WTC11 (cell line): ENCODE measurements around the gene DNAAF5. TPM values are rescaled to one million over a fixed set of nuclear protein-coding genes. Genes with fewer than 3 reads are reported as not detected.

Experiments used
- ATAC-seq: fragments of 200-7000 bp; cut with Tn5 transposase; 2 replicates; pipeline ENCODE4 v1.10.0; 2021; ENCODE audit warnings: mild to moderate bottlenecking, moderate library complexity
- CTCF ChIA-PET: fragments of 300-600 bp; sonication (Branson Sonifier 250); formaldehyde crosslinking; loops from one replicate; lab custom pipeline; 2021; ENCODE audit warnings: antibody characterized with exemption; lab: Charles Lee
- POLR2A ChIA-PET: fragments of 350-600 bp; sonication (Branson Sonifier 250); formaldehyde crosslinking; loops from one replicate; lab custom pipeline; 2021; ENCODE audit warnings: antibody characterized with exemption; lab: Charles Lee
- DNase-seq: peaks from one replicate; pipeline ENCODE4 v3.0.0; 2021; ENCODE audit warnings: low spot score
- H3K27ac Mint-ChIP-seq: 2 replicates; pipeline ENCODE4 v1.8.0; 2021; ENCODE audit warnings: mixed read lengths
- H3K27me3 Mint-ChIP-seq: 2 replicates; pipeline ENCODE4 v1.8.0; 2021; ENCODE audit warnings: low read depth, mild to moderate bottlenecking, moderate library complexity, mixed read lengths
- H3K36me3 Mint-ChIP-seq: 2 replicates; pipeline ENCODE4 v1.8.0; 2021; ENCODE audit warnings: mixed read lengths
- H3K4me1 Mint-ChIP-seq: 2 replicates; pipeline ENCODE4 v1.8.0; 2022; ENCODE audit warnings: mixed read lengths
- H3K4me3 Mint-ChIP-seq: 2 replicates; pipeline ENCODE4 v1.8.0; 2021; ENCODE audit warnings: mild to moderate bottlenecking, moderate library complexity, mixed read lengths
- H3K9me3 Mint-ChIP-seq: 2 replicates; pipeline ENCODE4 v1.8.0; 2021; ENCODE audit warnings: mixed read lengths
- ATF1 ChIP-seq: sonication (generic); formaldehyde crosslinking; IDR thresholded peaks from 2 replicates; pipeline ENCODE4 v1.8.1; 2023; ENCODE audit warnings: mild to moderate bottlenecking, moderate library complexity, missing genetic modification reagents
- ATF6 ChIP-seq: sonication (generic); formaldehyde crosslinking; IDR thresholded peaks from 2 replicates; pipeline ENCODE4 v1.8.1; 2023; ENCODE audit warnings: mild to moderate bottlenecking, missing genetic modification reagents
- CBFB ChIP-seq: sonication (generic); formaldehyde crosslinking; IDR thresholded peaks from 2 replicates; pipeline ENCODE4 v1.8.1; 2022; ENCODE audit warnings: mild to moderate bottlenecking, low read depth, missing genetic modification reagents
- GRHL2 ChIP-seq: fragments of 250-450 bp; sonication (Bioruptor Pico); IDR thresholded peaks from 2 replicates; pipeline ENCODE4 v1.8.0; 2022; ENCODE audit warnings: mild to moderate bottlenecking, moderate library complexity; ENCODE audit not compliant: insufficient replicate concordance, severe bottlenecking
- KAT7 ChIP-seq: sonication (generic); formaldehyde crosslinking; IDR thresholded peaks from 2 replicates; pipeline ENCODE4 v1.8.1; 2023; ENCODE audit warnings: missing genetic modification reagents, mild to moderate bottlenecking, borderline replicate concordance
- NR3C1 ChIP-seq: sonication (generic); formaldehyde crosslinking; conservative IDR thresholded peaks from 2 replicates; pipeline ENCODE4 v1.8.1; 2023; ENCODE audit warnings: low read depth, mild to moderate bottlenecking, missing genetic modification reagents
- PRDM15 ChIP-seq: sonication (generic); formaldehyde crosslinking; IDR thresholded peaks from 2 replicates; pipeline ENCODE4 v1.8.0; 2022; ENCODE audit warnings: missing genetic modification reagents
- PREB ChIP-seq: sonication (generic); formaldehyde crosslinking; IDR thresholded peaks from 2 replicates; pipeline ENCODE4 v1.8.1; 2022; ENCODE audit warnings: mild to moderate bottlenecking, missing genetic modification reagents, moderate library complexity, borderline replicate concordance
- TCF7 ChIP-seq: sonication (generic); formaldehyde crosslinking; IDR thresholded peaks from 2 replicates; pipeline ENCODE4 v1.8.0; 2022; ENCODE audit warnings: mild to moderate bottlenecking, low read depth, missing genetic modification reagents, moderate library complexity
- TEAD1 ChIP-seq: sonication (generic); formaldehyde crosslinking; IDR thresholded peaks from 2 replicates; pipeline ENCODE4 v1.8.0; 2022; ENCODE audit warnings: mild to moderate bottlenecking, missing genetic modification reagents
- USF2 ChIP-seq: sonication (generic); formaldehyde crosslinking; IDR thresholded peaks from 2 replicates; pipeline ENCODE4 v1.8.1; 2023; ENCODE audit warnings: mild to moderate bottlenecking, missing genetic modification reagents, moderate library complexity
- ZNF232 ChIP-seq: sonication (generic); formaldehyde crosslinking; IDR thresholded peaks from 2 replicates; pipeline ENCODE4 v1.8.0; 2022; ENCODE audit warnings: mild to moderate bottlenecking, missing genetic modification reagents
- ZNF396 ChIP-seq: fragments of 250-450 bp; sonication (Bioruptor Pico); IDR thresholded peaks from 2 replicates; pipeline ENCODE4 v1.8.0; 2021; ENCODE audit warnings: mild to moderate bottlenecking, moderate library complexity, borderline replicate concordance
- ZNF423 ChIP-seq: fragments of 250-450 bp; sonication (Bioruptor Pico); IDR thresholded peaks from 2 replicates; pipeline ENCODE4 v2.1.2; 2022; ENCODE audit warnings: mild to moderate bottlenecking, moderate library complexity
- total RNA-seq: library from RNA; stranded (reverse); gene quantifications from 3 replicates; pipeline ENCODE4 v1.2.3, GENCODE V29; 2021
- TF ChIP-seq, protein P1 (sequence below): sonication (generic); formaldehyde crosslinking; IDR thresholded peaks from 2 replicates; pipeline ENCODE4 v1.8.1; 2022; ENCODE audit warnings: missing genetic modification reagents, borderline replicate concordance
- TF ChIP-seq, protein P2 (sequence below): sonication (generic); formaldehyde crosslinking; IDR thresholded peaks from 2 replicates; pipeline ENCODE4 v1.8.0; 2022; ENCODE audit warnings: mild to moderate bottlenecking, missing genetic modification reagents

The DNAAF5 gene
- total RNA-seq, 1 experiment from 2014 or later: 62.2 TPM

- TF ChIP-seq, protein P1, sequence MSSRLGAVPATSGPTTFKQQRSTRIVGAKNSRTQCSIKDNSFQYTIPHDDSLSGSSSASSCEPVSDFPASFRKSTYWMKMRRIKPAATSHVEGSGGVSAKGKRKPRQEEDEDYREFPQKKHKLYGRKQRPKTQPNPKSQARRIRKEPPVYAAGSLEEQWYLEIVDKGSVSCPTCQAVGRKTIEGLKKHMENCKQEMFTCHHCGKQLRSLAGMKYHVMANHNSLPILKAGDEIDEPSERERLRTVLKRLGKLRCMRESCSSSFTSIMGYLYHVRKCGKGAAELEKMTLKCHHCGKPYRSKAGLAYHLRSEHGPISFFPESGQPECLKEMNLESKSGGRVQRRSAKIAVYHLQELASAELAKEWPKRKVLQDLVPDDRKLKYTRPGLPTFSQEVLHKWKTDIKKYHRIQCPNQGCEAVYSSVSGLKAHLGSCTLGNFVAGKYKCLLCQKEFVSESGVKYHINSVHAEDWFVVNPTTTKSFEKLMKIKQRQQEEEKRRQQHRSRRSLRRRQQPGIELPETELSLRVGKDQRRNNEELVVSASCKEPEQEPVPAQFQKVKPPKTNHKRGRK (CRISPR knock-in tag): no peak
- TF ChIP-seq PRDM15 (CRISPR knock-in tag): no peak
- TF ChIP-seq NR3C1 (CRISPR knock-in tag): no peak
- TF ChIP-seq USF2 (CRISPR knock-in tag): no peak
These were observed 29.9 kb downstream of the DNAAF5 start (continued) for GRCh38 chr7:756231-756927.

- DNase-seq (no peak), ATAC-seq (no peak)
- peaks cover 53% of the 10 kb centered on the region for H3K36me3 Mint-ChIP-seq
- no peak overlapping the region for H3K27ac Mint-ChIP-seq
- no peaks in the 10 kb centered on the region for H3K27me3 Mint-ChIP-seq
- POLR2A ChIA-PET: no interaction called here
- H3K4me3 Mint-ChIP-seq: no peak overlapping the region
- H3K4me1 Mint-ChIP-seq: no peaks in the 10 kb centered on the region
- H3K9me3 Mint-ChIP-seq: no peaks in the 10 kb centered on the region
- TF ChIP-seq CBFB (CRISPR knock-in tag): no peak
- TF ChIP-seq ZNF232: no peak
- no peak for TF ChIP-seq ZNF396 (CRISPR knock-in tag)
- TF ChIP-seq ZNF423: no peak
- no peak for TF ChIP-seq TCF7 (CRISPR knock-in tag)
- no peak for TF ChIP-seq ATF6 (CRISPR knock-in tag)
- no peak for TF ChIP-seq TEAD1
- TF ChIP-seq ATF1 (CRISPR knock-in tag): no peak
- no peak for TF ChIP-seq PREB (CRISPR knock-in tag)
- no peak for TF ChIP-seq GRHL2 (CRISPR knock-in tag)
- TF ChIP-seq, protein P2, sequence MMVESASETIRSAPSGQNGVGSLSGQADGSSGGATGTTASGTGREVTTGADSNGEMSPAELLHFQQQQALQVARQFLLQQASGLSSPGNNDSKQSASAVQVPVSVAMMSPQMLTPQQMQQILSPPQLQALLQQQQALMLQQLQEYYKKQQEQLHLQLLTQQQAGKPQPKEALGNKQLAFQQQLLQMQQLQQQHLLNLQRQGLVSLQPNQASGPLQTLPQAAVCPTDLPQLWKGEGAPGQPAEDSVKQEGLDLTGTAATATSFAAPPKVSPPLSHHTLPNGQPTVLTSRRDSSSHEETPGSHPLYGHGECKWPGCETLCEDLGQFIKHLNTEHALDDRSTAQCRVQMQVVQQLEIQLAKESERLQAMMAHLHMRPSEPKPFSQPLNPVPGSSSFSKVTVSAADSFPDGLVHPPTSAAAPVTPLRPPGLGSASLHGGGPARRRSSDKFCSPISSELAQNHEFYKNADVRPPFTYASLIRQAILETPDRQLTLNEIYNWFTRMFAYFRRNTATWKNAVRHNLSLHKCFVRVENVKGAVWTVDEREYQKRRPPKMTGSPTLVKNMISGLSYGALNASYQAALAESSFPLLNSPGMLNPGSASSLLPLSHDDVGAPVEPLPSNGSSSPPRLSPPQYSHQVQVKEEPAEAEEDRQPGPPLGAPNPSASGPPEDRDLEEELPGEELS: no peak
- no peak for TF ChIP-seq KAT7 (CRISPR knock-in tag)
- CTCF ChIA-PET: interaction anchor here (1.1 kb wide), 1 partner anchor 435 kb away, joined by 3 read pairs; no protein-coding TSS in a partner anchor
These were observed 30.5 kb downstream of the DNAAF5 start for GRCh38 chr7:756928-757560.
